RWPE2 (cell line): ENCODE results near the gene NHS.

Experiments used
- ATAC-seq: fragments of 200-7000 bp; cut with Tn5 transposase; 3 replicates; pipeline ENCODE4 v1.9.1; 2021; ENCODE audit warnings: low read depth
- DNase-seq: peaks from one replicate; pipeline ENCODE4 v3.0.0-alpha.2; 2020; ENCODE audit warnings: low spot score
- H3K27ac ChIP-seq: fragments of 450-650 bp; 2 replicates; pipeline ENCODE4 v1.5.1; 2017; ENCODE audit warnings: mild to moderate bottlenecking; ENCODE audit not compliant: poor library complexity, severe bottlenecking
- H3K27me3 ChIP-seq: fragments of 250-450 bp; sonication (Bioruptor Pico); 2 replicates; pipeline ENCODE4 v1.5.1; 2021; ENCODE audit warnings: mild to moderate bottlenecking, moderate library complexity; ENCODE audit not compliant: insufficient read depth, poor library complexity, severe bottlenecking
- H3K36me3 ChIP-seq: fragments of 250-450 bp; sonication (Bioruptor Pico); 2 replicates; pipeline ENCODE4 v1.5.1; 2020; ENCODE audit warnings: low read depth, mild to moderate bottlenecking, moderate library complexity
- H3K4me1 ChIP-seq: fragments of 250-450 bp; sonication (Bioruptor Pico); 2 replicates; pipeline ENCODE4 v1.5.1; 2021; ENCODE audit warnings: mild to moderate bottlenecking, moderate library complexity; ENCODE audit not compliant: insufficient read depth, poor library complexity, severe bottlenecking
- H3K4me3 ChIP-seq: fragments of 250-450 bp; sonication (Bioruptor Pico); 2 replicates; pipeline ENCODE4 v1.5.1; 2021; ENCODE audit warnings: mild to moderate bottlenecking, moderate library complexity; ENCODE audit not compliant: severe bottlenecking
- H3K9me3 ChIP-seq: fragments of 250-450 bp; sonication (Bioruptor Pico); 2 replicates; pipeline ENCODE4 v1.5.1; 2021; ENCODE audit warnings: mild to moderate bottlenecking, moderate library complexity; ENCODE audit not compliant: severe bottlenecking
- TF ChIP-seq, protein P1 (sequence below): fragments of 450-650 bp; IDR thresholded peaks from one replicate; pipeline ENCODE4 v1.5.1; 2017; ENCODE audit warnings: mild to moderate bottlenecking, moderate library complexity; ENCODE audit not compliant: poor library complexity, severe bottlenecking

NHS gene

DNA sequence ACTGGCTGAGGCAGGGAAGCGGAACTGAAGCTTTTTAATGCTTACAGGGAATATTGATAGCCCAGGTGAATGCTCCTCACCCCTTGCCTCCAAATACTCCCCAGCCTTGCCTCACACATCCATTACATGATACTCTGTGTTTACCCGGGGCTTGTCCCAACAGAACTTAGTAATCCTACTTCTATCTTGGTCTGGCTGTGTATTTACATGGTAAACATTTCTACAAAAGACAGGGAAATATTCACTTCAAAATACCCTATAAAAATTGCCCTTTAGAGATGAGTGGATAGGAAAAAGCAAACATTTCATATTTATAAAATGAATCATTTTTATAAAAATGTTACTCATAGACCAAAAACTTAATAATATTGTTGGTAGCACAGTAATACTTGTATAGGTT, 120.1 kb downstream of the NHS start:
- H3K4me1 ChIP-seq: peaks cover 18% of the 10 kb centered on the region

DNA sequence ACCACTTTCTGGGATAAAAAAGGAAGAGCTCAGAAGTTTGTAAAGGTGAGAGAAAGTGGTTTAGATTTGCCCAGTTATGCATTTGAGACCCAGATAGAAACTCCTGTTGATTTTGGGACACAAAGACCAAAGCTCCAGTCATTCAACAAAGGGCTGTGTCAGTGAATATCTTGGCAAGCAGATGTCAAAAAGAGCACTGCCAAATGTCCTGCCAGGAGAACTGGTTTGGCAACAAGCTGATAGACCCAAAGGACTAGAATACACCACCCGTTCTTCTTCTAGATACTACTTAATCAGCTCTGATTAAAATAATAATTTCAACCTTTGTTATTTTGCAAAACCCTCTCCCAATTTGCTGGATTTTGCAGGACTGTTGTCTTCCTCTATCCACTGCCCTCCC, 121.4 kb downstream of the NHS start:
- no peak for ATAC-seq
- DNase-seq: no peak
- no peaks in the 10 kb centered on the region for H3K27me3 ChIP-seq
- H3K4me3 ChIP-seq: no peak overlapping the region
- H3K9me3 ChIP-seq: no peaks in the 10 kb centered on the region
- H3K4me1 ChIP-seq: peaks cover 18% of the 10 kb centered on the region
- no peak overlapping the region for H3K27ac ChIP-seq
- TF ChIP-seq, protein P1, sequence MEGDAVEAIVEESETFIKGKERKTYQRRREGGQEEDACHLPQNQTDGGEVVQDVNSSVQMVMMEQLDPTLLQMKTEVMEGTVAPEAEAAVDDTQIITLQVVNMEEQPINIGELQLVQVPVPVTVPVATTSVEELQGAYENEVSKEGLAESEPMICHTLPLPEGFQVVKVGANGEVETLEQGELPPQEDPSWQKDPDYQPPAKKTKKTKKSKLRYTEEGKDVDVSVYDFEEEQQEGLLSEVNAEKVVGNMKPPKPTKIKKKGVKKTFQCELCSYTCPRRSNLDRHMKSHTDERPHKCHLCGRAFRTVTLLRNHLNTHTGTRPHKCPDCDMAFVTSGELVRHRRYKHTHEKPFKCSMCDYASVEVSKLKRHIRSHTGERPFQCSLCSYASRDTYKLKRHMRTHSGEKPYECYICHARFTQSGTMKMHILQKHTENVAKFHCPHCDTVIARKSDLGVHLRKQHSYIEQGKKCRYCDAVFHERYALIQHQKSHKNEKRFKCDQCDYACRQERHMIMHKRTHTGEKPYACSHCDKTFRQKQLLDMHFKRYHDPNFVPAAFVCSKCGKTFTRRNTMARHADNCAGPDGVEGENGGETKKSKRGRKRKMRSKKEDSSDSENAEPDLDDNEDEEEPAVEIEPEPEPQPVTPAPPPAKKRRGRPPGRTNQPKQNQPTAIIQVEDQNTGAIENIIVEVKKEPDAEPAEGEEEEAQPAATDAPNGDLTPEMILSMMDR: no peak
- no peaks in the 10 kb centered on the region for H3K36me3 ChIP-seq

More for the DNA sequence above, 120.1 kb downstream of the NHS start:
- no peaks in the 10 kb centered on the region for H3K36me3 ChIP-seq
- ATAC-seq (peak; percentile 90), DNase-seq (no peak)
- TF ChIP-seq, protein P1: no peak
- no peaks in the 10 kb centered on the region for H3K9me3 ChIP-seq
- H3K4me3 ChIP-seq: no peak overlapping the region
- H3K27me3 ChIP-seq: no peaks in the 10 kb centered on the region
- no peak overlapping the region for H3K27ac ChIP-seq

DNA sequence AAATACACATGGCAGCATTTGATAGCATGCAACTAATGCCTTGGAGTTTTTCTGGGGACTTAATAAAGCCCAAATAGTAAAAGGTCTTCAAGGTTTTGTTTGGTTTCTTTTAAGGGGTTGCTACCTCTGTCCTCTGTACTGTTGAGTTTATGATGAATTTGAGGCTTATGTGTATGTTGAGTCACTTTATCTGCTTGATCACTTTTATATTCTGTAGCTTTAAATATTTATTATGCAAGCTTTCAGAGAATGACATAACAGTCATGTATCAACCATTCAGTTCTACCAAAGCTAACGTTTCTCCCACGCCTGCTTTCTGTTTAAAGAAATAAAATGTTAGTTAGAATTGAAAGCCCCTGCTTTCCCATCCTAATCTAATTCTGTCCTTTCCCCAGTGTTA, 122.2 kb downstream of the NHS start:
- H3K4me1 ChIP-seq: peaks cover 18% of the 10 kb centered on the region
- ATAC-seq (peak; percentile 31; the same call in 1 of the 3 replicates), DNase-seq (no peak)
- H3K36me3 ChIP-seq: no peaks in the 10 kb centered on the region
- H3K9me3 ChIP-seq: no peaks in the 10 kb centered on the region
- TF ChIP-seq, protein P1: no peak
- H3K27me3 ChIP-seq: no peaks in the 10 kb centered on the region
- H3K27ac ChIP-seq: no peak overlapping the region
- no peak overlapping the region for H3K4me3 ChIP-seq

DNA sequence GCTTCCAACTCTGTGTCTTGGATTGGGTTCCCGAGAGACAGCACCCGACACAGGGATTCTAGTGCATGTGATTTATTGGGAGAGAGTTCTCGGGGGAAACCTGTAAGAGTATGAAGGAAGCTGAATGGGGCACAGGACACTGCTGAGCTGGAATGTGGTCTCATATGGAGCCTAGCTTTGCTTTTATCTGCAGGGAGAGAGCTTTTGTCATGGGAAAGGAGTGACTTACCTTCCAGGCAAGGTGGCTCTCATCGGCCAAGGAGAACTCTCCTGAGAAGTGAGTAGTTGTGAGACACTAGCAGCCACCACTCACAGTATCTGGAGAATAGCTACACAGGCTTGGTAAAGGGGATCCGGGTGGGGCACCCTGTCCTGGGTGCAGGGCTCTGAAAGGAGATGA, 124.5 kb downstream of the NHS start:
- Histone ChIP-seq H3K36me3 (no peaks in the 10 kb centered on the region), H3K4me3 (no peak overlapping the region), H3K4me1 (peaks cover 18% of the 10 kb centered on the region), H3K27ac (no peak overlapping the region), H3K27me3 (no peaks in the 10 kb centered on the region), H3K9me3 (no peaks in the 10 kb centered on the region)
- no peak for ATAC-seq
- no peak for DNase-seq
- TF ChIP-seq, protein P1: no peak

DNA sequence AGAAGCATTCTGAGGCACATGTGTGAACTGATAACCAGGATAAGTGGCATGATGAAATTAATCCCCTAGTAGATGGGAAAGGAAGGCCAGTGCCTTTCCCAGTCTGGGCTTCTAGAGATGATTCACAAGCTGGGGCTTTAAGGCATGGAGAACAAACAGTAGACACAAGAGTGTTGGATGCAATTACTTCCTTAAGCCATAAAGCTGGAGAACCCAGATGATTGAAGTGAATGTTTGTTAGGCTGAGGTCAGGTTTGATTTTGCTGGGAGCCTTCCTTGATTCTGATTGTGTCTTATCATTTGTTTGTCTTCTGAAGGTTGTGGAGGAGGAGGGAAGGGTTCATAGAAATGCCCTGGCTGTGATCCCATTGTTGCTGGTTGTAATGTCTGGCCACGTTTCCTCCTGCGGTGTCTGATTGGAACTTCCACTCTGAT, 125.2 kb downstream of the NHS start:
- Histone ChIP-seq H3K9me3 (no peaks in the 10 kb centered on the region), H3K27me3 (no peaks in the 10 kb centered on the region), H3K36me3 (no peaks in the 10 kb centered on the region), H3K4me1 (peaks cover 18% of the 10 kb centered on the region), H3K4me3 (no peak overlapping the region), H3K27ac (no peak overlapping the region)
- DNase-seq (no peak), ATAC-seq (no peak)
- TF ChIP-seq, protein P1: no peak
